Pulmonary artery endothelial cell (primary cell): ENCODE measurements around the gene CHI3L1. TPM values are rescaled to one million over a fixed set of nuclear protein-coding genes. Genes with fewer than 3 reads are reported as not detected.

ENCODE experiments used
- DNase-seq: peaks from one replicate; pipeline ENCODE4 v3.0.0-alpha.2; 2011; ENCODE audit warnings: low read depth, low spot score
- total RNA-seq: library from RNA; depleted of rRNA; stranded (reverse); fragments of >200 nt; gene quantifications from 2 replicates; pipeline ENCODE4 v1.2.3, GENCODE V29; 2014

The CHI3L1 gene
- total RNA-seq, 1 donor from 2014 or later = not detected

- no peak for DNase-seq
Observed at GRCh38 chr1:203151362-203152157, 34.9 kb downstream of the CHI3L1 start.

DNA sequence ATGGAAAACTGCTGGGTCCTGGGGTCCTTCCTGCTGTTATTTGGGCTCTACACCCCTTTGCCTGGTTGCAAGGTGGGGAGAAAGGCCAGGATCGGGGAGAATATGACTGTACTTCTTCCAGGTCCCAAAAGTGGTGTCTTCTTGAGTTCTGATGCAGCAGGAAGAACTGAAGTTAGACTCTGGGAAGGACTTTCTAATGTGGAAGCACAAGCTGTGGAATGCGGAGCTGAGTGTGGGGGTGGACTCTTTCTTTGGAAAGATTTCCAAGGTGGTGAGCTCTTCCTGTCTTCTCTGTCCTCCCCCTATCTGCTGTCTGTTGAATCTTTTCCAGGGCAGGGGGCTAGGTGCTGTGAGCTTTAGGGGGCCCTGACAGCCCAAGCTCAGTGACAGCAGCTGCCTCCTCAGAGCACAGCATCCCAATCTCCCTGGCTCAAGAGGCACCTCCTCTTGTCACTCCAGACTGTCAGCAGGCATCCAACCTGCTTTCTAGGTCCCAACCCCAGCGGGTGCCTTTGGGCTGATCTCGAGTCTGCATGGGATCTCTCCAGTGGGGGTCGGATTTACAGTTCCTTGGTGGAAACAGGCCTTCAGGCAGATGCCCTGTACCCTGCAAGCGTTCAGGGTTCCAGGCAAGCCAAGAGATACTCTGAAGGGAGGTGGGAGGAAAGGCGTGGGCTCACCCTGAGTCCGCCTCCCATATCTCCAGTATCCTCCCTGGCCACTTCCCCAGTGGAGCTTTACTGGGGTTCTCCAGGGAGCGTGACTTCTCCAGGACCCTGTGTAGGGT, 35.8 kb downstream of the CHI3L1 start:
- no peak for DNase-seq

DNA sequence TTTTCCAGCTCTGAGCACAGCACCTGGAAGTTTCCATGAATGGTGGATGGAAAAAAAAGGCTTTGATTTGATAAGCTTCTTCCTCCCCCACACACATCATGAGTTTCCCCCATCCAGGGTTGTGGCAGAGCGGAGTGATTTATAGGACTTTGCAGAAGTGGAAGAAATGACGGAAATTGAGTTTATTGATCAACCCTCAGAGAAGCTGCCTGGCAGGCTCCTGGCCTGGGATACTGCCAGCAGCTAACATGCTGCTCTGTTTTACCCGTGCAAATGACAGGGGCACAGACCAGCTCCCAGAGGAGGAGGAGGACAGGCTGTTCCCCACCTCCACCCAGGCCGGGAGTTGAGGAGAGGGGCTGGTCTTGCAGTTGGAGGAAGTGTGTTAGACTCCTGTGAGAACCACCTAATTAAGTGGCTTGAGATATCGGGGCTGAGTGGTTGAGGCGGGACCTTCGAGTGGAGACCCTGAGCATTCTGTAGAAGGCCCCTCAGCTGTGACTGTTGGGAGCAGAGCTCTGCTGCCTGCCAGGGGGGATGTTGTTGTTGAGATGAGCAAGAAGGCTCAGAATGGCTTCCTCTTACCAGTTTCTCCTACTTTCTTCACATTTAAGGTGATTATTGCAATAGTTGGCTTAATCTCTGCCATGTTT, 37.2 kb downstream of the CHI3L1 start:
- DNase-seq = no peak

DNA sequence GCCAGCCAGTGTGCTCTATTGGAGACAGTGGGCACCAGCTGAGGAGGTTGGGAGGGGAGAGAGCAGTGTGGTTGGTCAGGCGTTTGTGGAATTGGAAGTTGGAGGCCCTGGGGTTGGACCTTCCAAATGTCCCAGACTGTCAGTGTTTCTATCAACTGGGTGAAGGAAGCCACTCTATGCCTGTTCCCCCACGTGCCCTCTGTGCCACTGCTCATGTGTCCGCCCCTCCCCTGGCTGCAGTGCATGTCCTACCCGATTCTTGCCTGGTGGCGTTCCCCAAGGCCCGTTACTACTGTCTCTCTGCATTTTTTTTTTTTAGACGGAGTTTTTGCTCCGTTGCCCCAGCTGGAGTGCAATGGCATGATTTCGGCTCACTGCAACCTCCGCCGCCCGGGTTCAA, 37.9 kb downstream of the CHI3L1 start:
- no peak for DNase-seq

DNA sequence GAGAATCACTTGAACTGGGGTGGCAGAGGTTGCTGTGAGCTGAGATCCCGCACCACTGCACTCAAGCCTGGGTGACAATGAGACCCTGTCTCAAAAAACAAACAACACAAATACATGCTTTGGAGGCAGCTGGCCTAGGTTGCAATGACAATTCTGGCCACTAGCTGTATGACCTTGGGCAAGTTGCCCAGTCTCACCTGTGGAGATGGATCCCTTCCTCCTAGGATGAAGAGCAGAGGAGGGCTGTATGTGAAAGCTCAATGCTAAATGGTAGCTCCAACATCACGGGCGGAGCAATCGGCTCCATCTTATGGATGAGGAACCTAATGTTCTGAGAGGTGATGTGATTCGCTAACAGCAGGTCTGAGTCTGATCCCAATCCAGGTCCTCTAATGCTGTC, 38.4 kb downstream of the CHI3L1 start:
- DNase-seq = no peak

GRCh38 chr1:203147376-203147775, 39.1 kb downstream of the CHI3L1 start:
- DNase-seq = no peak

DNA sequence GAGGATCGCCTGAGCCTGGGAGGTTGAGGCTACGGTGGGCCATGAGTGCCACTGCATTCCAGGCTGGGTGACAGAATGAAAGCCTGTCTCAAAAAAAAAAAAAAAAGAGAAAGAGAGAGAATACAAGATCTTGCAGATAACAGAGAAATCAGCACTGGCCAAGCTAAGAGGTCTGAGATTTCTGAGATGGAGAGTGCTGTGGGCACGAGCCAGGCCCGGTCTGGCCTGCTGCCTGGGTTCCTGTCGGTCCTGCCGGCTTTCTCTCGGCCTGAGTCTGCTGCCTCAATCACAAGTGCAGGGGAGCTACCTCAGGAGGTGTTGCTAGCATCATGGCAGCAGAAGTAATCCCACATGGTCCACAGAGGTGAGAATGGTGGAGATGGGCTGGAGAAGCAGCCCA, 40.0 kb downstream of the CHI3L1 start:
- no peak for DNase-seq

GRCh38 chr1:203146042-203146369, 40.5 kb downstream of the CHI3L1 start:
- no peak for DNase-seq

GRCh38 chr1:203145321-203146041, 41.0 kb downstream of the CHI3L1 start:
- DNase-seq = no peak

- DNase-seq = no peak
Observed at GRCh38 chr1:203144661-203145060, 41.8 kb downstream of the CHI3L1 start.

DNA sequence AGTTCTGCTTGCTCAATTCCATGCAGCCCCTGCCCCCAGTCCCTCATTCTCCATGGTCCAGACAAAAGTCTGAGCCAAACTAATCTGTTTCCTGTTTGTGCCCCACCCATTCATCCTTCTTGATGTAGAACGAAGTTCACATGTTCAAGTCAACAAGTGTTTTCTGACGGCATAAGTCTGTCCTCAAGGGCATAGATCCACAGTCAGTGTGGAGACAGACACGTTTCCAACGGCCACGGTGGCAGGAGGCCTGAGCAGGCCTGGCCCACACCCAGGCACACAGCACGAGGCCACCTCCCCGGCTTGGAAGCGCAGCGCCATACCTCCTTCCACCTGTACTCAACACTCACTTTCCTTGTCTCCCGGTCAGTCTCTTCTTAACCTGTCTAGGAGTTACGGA, 42.9 kb downstream of the CHI3L1 start:
- DNase-seq = no peak

- DNase-seq = no peak
Observed at GRCh38 chr1:203142684-203143408, 43.7 kb downstream of the CHI3L1 start.

GRCh38 chr1:203142124-203142523, 44.4 kb downstream of the CHI3L1 start:
- no peak for DNase-seq

GRCh38 chr1:203140743-203141520, 45.6 kb downstream of the CHI3L1 start:
- DNase-seq = no peak

DNA sequence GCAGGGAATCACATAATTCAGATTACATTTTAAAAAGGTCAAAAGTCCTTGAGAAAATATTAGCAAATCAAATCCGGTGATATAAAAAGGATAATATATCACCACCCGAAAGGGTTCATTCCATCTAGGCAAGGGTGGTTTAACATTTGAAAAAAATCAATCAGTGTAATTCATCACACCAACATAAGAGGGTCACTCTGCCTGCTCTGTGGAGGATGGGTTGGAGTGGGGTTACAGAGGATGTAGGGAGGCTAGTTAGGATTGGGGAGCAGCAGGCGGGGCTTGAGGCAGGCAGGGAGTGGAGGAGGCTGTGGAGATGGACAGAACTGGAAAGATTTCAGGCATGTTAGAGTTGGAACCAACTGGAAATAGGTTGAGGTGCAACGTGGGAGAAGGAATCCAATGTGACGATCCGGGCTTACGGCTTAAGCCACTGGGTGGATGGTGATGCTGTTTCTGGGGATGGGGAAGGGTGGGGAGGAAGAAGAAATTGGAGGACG, 46.5 kb downstream of the CHI3L1 start:
- DNase-seq = no peak

- no peak for DNase-seq
Observed at GRCh38 chr1:203138066-203138465, 48.4 kb downstream of the CHI3L1 start.

- DNase-seq = no peak
Observed at GRCh38 chr1:203137324-203137723, 49.2 kb downstream of the CHI3L1 start.

GRCh38 chr1:203136409-203137042, 50.0 kb downstream of the CHI3L1 start:
- no peak for DNase-seq

GRCh38 chr1:203135636-203136305, 50.7 kb downstream of the CHI3L1 start:
- DNase-seq = no peak
